Neutrophil (primary cell): ENCODE data around the gene OR2T8.

Source experiments
- H3K27ac ChIP-seq: fragments of 200-600 bp; sonication (generic); 2 replicates; pipeline ENCODE4 v1.5.1; 2016; ENCODE audit warnings: mild to moderate bottlenecking, moderate library complexity
- H3K27me3 ChIP-seq: fragments of 200-600 bp; sonication (generic); 2 replicates; pipeline ENCODE4 v1.6.0; 2016; ENCODE audit warnings: mild to moderate bottlenecking
- H3K36me3 ChIP-seq: fragments of 200-600 bp; sonication (generic); 2 replicates; pipeline ENCODE4 v1.5.1; 2017
- H3K4me1 ChIP-seq, 2 experiments: fragments of 200-600 bp in 1 of 2; sonication (generic) in 1 of 2; 1 replicate in 1 of 2; 2 replicates in 1 of 2; pipeline versions ENCODE4 v1.5.1 to v1.6.1; 2013 to 2016; ENCODE audit warnings: low read depth in 1 of 2, low read length in 1 of 2, mild to moderate bottlenecking in 1 of 2, moderate library complexity in 1 of 2; ENCODE audit not compliant: control insufficient read depth in 1 of 2, insufficient read depth in 1 of 2
- H3K4me3 ChIP-seq, 2 experiments: fragments of 200-600 bp in 1 of 2; sonication (generic) in 1 of 2; 1 replicate in 1 of 2; 2 replicates in 1 of 2; pipeline ENCODE4 v1.5.1; 2013 to 2016; ENCODE audit warnings: low read depth in 1 of 2, low read length in 1 of 2, mild to moderate bottlenecking in 1 of 2, moderate library complexity in 1 of 2
- H3K9me3 ChIP-seq: fragments of 200-600 bp; sonication (generic); 2 replicates; pipeline ENCODE4 v1.5.1; 2016
- CTCF ChIP-seq: fragments of 200-600 bp; sonication (generic); IDR thresholded peaks from 2 replicates; pipeline ENCODE4 v1.5.1; 2016; ENCODE audit warnings: antibody characterized with exemption

The OR2T8 gene

GRCh38 chr1:247904122-247904521 lies 15.9 kb upstream of the OR2T8 start:
- Histone ChIP-seq H3K36me3 (no peaks in the 10 kb centered on the region), H3K27ac (no peak overlapping the region), H3K27me3 (no peaks in the 10 kb centered on the region), H3K9me3 (no peaks in the 10 kb centered on the region), H3K4me3 (no peak overlapping the region), H3K4me1 (no peaks in the 10 kb centered on the region)
- no peak for TF ChIP-seq CTCF

- no peaks in the 10 kb centered on the region for H3K4me1 ChIP-seq
- no peaks in the 10 kb centered on the region for H3K27me3 ChIP-seq
- no peak for TF ChIP-seq CTCF
- no peak overlapping the region for H3K4me3 ChIP-seq
- H3K27ac ChIP-seq, result no peak overlapping the region
- no peaks in the 10 kb centered on the region for H3K9me3 ChIP-seq
- no peaks in the 10 kb centered on the region for H3K36me3 ChIP-seq
Observed at GRCh38 chr1:247905181-247905580, 14.9 kb upstream of the OR2T8 start.

- H3K4me3 ChIP-seq, result peak overlapping the region; percentile 46 to 55
- no peaks in the 10 kb centered on the region for H3K36me3 ChIP-seq
- H3K9me3 ChIP-seq, result no peaks in the 10 kb centered on the region
- no peaks in the 10 kb centered on the region for H3K27me3 ChIP-seq
- TF ChIP-seq CTCF, result no peak
- peak overlapping the region; percentile 71 for H3K27ac ChIP-seq
- no peaks in the 10 kb centered on the region for H3K4me1 ChIP-seq
Observed at GRCh38 chr1:247905910-247906503, 14.0 kb upstream of the OR2T8 start.

- no peaks in the 10 kb centered on the region for H3K27me3 ChIP-seq
- peak overlapping the region; percentile 46 to 55 for H3K4me3 ChIP-seq
- H3K4me1 ChIP-seq, result no peaks in the 10 kb centered on the region
- H3K36me3 ChIP-seq, result no peaks in the 10 kb centered on the region
- H3K9me3 ChIP-seq, result no peaks in the 10 kb centered on the region
- H3K27ac ChIP-seq, result peak overlapping the region; percentile 71
- TF ChIP-seq CTCF, result no peak
Observed at GRCh38 chr1:247906504-247907047, 13.5 kb upstream of the OR2T8 start.

- TF ChIP-seq CTCF, result no peak
- H3K36me3 ChIP-seq, result no peaks in the 10 kb centered on the region
- H3K27ac ChIP-seq, result no peak overlapping the region
- H3K4me1 ChIP-seq, result no peaks in the 10 kb centered on the region
- H3K27me3 ChIP-seq, result no peaks in the 10 kb centered on the region
- H3K4me3 ChIP-seq, result no peak overlapping the region
- no peaks in the 10 kb centered on the region for H3K9me3 ChIP-seq
Observed at GRCh38 chr1:247908766-247909165, 11.3 kb upstream of the OR2T8 start.
